PFSK-1 (cell line): ENCODE results near the gene LRRC23.

Experiments
- FOXP2 ChIP-seq: optimal IDR thresholded peaks from 2 replicates; pipeline ENCODE3; 2011; ENCODE audit warnings: borderline replicate concordance, control low read depth, inconsistent platforms; ENCODE audit not compliant: insufficient read depth; ENCODE audit errors: extremely low read length, extremely low read depth
- POLR2AphosphoS5 ChIP-seq: IDR thresholded peaks from 2 replicates; pipeline ENCODE4 v1.6.1; 2012; ENCODE audit warnings: low read depth, mild to moderate bottlenecking, control low read depth, low read length, moderate library complexity
- SIN3A ChIP-seq: IDR thresholded peaks from 2 replicates; pipeline ENCODE4 v1.6.1; 2012; ENCODE audit warnings: mild to moderate bottlenecking, low read length, moderate library complexity, borderline replicate concordance; ENCODE audit not compliant: insufficient read depth
- TAF1 ChIP-seq: IDR thresholded peaks from 2 replicates; pipeline ENCODE4 v1.6.1; 2012; ENCODE audit warnings: low read length, control low read depth, borderline replicate concordance; ENCODE audit not compliant: insufficient read depth
- TF ChIP-seq, protein P1 (sequence below), 2 experiments: IDR thresholded peaks; 2 replicates each; pipeline versions ENCODE4 v1.6.1 to v1.8.0; 2011 to 2012; ENCODE audit warnings: low read depth in 2 of 2, low read length in 2 of 2, control low read depth in 1 of 2, inconsistent platforms in 1 of 2, mild to moderate bottlenecking in 1 of 2, moderate library complexity in 1 of 2; ENCODE audit not compliant: insufficient read depth in 1 of 2

Gene LRRC23

GRCh38 chr12:6891646-6892001 is 13.0 kb upstream of the LRRC23 start:
- no peak for TF ChIP-seq TAF1
- no peak for TF ChIP-seq SIN3A
- no peak for TF ChIP-seq FOXP2
- TF ChIP-seq, protein P1, sequence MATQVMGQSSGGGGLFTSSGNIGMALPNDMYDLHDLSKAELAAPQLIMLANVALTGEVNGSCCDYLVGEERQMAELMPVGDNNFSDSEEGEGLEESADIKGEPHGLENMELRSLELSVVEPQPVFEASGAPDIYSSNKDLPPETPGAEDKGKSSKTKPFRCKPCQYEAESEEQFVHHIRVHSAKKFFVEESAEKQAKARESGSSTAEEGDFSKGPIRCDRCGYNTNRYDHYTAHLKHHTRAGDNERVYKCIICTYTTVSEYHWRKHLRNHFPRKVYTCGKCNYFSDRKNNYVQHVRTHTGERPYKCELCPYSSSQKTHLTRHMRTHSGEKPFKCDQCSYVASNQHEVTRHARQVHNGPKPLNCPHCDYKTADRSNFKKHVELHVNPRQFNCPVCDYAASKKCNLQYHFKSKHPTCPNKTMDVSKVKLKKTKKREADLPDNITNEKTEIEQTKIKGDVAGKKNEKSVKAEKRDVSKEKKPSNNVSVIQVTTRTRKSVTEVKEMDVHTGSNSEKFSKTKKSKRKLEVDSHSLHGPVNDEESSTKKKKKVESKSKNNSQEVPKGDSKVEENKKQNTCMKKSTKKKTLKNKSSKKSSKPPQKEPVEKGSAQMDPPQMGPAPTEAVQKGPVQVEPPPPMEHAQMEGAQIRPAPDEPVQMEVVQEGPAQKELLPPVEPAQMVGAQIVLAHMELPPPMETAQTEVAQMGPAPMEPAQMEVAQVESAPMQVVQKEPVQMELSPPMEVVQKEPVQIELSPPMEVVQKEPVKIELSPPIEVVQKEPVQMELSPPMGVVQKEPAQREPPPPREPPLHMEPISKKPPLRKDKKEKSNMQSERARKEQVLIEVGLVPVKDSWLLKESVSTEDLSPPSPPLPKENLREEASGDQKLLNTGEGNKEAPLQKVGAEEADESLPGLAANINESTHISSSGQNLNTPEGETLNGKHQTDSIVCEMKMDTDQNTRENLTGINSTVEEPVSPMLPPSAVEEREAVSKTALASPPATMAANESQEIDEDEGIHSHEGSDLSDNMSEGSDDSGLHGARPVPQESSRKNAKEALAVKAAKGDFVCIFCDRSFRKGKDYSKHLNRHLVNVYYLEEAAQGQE (IDR thresholded peaks at IDR 0.05; ENCODE audit: insufficient read depth in 1 of 2, low read depth in 2 of 2, low read length in 2 of 2): no peak
- no peak for TF ChIP-seq POLR2AphosphoS5

DNA sequence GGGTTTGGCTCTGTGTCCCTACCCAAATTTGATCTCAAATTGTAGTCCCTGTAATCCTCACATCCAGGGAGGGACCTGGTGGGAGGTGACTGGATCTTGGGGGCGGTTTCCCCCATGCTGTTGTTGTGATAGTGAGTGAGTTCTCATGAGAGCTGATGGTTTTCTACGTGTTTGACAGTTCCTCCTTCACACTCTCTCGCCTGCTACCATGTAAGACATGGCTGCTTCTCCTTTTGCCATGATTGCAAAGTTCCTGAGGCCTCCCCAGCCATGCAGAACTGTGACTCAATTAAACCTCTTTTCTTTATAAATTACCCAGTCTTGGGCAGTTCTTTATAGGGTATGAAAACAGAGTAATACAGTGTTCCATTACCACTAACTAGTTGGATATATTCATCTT is 10.3 kb upstream of the LRRC23 start:
- TF ChIP-seq TAF1 (no peak), POLR2AphosphoS5 (no peak), FOXP2 (no peak), SIN3A (no peak)
- TF ChIP-seq, protein P1 (IDR thresholded peaks at IDR 0.05; ENCODE audit: insufficient read depth in 1 of 2, low read depth in 2 of 2, low read length in 2 of 2): no peak

DNA sequence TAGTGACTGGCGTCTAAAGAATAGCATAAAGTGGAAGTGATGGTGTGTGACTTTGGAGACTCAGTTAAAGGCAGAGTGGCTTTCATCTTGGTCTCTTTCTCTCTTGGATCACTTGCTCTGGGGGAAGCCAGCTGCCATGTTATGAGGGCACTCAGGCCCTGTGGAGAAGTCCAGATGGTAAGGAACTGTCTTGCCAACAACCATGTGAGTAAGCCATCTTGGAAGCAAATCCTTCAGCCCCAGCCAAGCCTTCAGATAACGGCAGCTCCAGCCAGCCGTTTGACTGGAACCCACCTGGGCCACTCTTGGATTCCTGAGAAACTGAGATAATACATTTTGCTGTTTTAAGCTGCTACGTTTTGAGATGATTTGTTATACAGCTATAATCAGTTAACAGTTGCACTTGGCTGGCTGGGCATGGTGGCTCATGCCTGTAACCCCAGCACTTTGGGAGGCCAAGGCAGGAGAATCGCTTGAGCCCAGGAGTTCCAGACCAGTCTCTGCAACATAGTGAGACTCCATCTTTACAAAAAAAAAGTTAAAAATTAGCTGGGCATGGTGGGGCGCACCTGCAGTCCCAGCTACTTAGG is 7.7 kb upstream of the LRRC23 start:
- TF ChIP-seq FOXP2 (no peak), POLR2AphosphoS5 (no peak), TAF1 (no peak), SIN3A (no peak)
- TF ChIP-seq, protein P1 (IDR thresholded peaks at IDR 0.05; ENCODE audit: insufficient read depth in 1 of 2, low read depth in 2 of 2, low read length in 2 of 2): no peak

DNA sequence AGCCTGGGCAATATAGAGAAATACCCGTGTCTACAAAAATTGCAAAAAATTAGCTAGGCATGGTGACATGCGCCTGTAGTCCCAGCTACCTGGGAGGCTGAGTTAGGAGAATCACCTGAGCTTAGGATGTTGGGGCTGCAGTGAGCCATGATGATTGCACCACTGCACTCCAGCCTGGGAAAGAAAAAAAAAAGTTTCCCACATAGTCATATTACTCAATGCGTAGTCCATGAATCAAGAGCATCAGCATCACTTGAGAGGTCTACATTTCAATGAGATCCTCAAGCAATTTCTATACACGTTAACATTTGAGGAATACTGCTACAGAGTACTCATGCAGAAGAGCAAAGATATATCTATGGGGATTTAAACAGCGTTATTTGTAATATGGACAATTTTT is 5.2 kb upstream of the LRRC23 start:
- no peak for TF ChIP-seq TAF1
- no peak for TF ChIP-seq FOXP2
- TF ChIP-seq SIN3A: no peak
- TF ChIP-seq POLR2AphosphoS5: no peak
- TF ChIP-seq, protein P1 (IDR thresholded peaks at IDR 0.05; ENCODE audit: insufficient read depth in 1 of 2, low read depth in 2 of 2, low read length in 2 of 2): no peak
